ENCODE results near the gene SLC4A8.

SLC4A8 gene

DNA sequence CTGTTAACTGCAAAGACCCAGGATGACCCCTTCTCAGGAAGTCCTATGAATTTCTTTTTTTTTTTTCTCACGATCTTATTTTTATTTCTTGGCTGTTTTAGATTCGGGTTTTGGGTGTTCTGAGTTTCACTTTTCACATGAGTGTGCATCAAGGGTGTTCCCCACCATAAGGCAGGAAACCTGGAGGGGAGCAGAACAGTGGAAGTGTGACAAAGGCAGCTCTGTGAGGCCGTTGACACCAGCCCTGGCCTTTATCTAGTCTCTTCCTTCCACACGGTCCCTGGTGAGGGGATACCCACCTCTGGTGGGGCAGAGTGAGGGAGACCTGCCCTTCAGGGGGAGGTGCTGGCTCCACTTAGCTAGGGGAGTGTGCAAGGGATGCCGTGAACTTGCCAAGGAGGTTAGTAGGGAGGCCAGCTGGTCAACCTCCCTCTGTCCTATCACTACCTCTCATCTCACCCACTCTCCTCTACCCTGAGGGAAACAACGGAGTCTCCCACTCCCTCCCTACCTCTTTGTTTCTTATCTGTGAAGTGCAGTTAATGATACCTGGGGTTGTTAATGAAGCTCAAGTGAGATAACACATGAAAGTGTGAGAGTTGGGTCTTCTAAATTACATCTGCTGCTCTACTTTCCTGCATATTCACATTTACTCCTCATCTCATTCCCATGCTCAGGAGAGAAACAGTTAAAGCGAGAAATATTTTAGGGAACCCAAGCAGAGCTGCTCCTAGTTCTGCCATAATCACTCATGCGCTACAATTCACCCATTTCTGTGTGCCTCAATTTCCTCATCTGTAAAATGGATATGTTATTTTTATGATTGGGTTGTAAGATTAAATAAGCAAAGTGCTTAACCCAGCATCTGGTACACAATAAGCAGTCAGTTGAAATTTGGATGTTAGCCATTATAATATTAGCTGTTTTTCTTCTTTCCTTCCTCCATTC is 29.1 kb upstream of the SLC4A8 start:
- DNase-seq = no peak

GRCh38 chr12:51397670-51398069 is 27.0 kb upstream of the SLC4A8 start:
- no peak for DNase-seq

- DNase-seq = no peak
Observed at GRCh38 chr12:51399891-51400290, 24.7 kb upstream of the SLC4A8 start.

- no peak for DNase-seq
Observed at GRCh38 chr12:51401020-51401419, 23.6 kb upstream of the SLC4A8 start.

DNA sequence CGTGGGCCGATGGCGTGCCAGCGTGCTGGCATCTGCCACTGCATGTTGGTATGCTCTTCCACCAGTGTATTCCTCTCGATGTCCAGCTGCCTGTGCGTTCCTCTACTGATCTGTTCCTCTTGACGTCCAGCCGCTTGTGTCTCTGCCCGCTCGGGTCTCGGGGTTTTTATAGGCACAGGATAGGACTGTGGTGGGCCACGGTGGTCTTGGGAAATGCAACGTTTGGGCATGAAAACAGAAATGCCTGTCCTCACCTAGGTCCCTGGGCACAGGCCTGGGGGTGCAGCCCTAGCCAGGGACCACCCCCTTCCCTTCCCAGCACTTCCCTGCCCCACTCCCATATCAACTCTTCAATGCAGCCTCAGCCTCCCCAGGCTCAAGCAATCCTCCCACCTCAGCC is 23.1 kb upstream of the SLC4A8 start:
- no peak for DNase-seq

DNA sequence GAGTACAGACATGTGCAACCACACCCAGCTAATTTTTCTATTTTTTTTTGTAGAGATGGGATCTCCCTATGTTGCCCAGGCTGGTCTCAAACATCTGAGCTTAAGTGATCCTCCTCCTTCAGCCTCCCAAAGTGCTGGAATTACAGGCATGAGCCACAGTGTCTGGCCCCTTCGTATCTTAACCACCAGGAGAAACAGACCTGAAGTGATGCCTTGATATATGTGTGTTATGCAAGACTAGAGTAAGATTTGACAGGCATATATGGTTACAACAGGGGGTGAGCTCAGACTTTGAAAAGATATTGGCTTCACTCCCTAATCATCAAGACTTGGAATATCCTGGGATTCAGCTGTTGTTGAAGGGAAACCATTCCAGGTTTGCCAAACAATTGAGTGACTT is 22.7 kb upstream of the SLC4A8 start:
- no peak for DNase-seq

- DNase-seq = no peak
Observed at GRCh38 chr12:51403159-51403558, 21.5 kb upstream of the SLC4A8 start.

DNA sequence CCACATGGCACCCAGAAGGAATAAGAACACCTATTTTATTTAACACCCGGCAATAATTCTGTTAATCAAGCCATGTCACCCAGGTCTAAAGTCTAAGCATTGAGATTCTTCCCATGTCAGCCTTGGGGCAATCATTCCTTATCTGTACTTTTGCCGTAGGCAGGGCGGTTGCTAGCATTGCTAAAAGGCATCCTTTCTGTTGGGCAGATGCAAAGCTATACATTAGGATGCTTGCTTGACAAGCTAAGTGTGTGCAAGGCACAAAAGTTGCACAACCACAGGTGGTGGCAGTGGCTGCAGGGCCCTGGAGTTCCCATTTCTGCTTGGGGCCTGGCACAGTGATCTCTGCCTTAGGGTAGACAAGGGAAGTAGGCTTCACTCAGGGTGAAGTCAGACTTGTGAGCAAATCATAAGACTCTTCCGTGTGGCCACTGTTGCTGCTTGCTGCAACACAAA is 20.9 kb upstream of the SLC4A8 start:
- DNase-seq = no peak

GRCh38 chr12:51404627-51405026 is 20.0 kb upstream of the SLC4A8 start:
- no peak for DNase-seq

DNA sequence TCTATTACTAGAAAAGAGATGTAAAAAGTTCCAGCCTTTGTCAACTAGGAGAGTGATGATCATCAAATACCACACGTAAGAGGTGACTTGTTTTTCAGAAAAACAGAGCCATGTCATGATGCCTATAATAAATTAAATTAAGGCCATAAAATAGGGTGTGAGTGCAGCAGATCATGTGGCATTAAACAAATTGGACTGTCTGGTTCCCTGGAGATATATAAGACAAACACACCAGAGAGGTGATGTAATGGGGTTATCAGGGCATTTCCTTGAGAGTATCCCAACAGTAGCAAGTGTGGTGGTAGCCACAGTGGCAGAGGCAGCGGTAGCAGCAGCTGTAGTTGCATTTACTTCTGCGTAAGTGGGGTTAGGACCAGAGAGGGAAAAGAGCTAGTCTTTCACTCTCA is 18.8 kb upstream of the SLC4A8 start:
- DNase-seq = no peak

DNA sequence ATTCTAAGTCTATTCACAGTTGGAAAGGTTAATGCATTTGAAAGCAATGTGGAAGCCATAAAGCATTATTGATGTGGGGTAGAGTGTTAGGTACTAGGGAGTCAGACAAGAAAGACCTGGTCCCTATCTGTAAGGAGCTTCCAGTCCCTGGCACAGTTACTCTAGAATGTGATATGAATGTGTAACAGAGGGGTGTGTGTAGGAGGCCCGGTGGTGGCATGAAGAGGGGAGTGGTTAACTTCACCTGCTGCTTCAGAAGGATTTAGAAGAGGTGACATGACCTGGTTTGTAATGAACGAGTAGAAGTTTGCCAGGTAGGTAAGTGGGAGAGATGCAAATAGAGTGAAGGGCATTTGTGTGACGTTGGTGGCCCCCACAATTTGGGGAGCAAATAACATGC is 18.3 kb upstream of the SLC4A8 start:
- DNase-seq = no peak

- DNase-seq = no peak
Observed at GRCh38 chr12:51406859-51407258, 17.8 kb upstream of the SLC4A8 start.

DNA sequence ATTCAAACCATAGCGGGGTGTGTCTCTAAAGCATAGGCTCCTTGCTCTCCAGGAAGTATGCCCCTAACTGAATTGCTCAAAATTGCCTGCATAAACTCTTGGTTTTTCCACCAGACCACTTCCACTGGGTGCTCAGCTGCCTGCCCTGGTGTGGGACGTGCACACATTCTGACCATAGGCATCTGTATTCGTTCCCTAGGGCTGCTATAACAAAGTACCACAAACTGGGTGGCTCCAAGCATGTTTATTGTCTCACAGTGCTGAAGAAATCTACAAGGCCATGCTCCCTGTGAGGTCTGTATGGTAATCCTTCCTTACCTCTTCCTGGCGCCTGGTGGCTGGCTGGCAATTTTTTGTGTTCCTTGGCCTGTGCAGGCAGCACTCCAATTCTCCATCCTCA is 17.0 kb upstream of the SLC4A8 start:
- no peak for DNase-seq

- no peak for DNase-seq
Observed at GRCh38 chr12:51409846-51410245, 14.8 kb upstream of the SLC4A8 start.

DNA sequence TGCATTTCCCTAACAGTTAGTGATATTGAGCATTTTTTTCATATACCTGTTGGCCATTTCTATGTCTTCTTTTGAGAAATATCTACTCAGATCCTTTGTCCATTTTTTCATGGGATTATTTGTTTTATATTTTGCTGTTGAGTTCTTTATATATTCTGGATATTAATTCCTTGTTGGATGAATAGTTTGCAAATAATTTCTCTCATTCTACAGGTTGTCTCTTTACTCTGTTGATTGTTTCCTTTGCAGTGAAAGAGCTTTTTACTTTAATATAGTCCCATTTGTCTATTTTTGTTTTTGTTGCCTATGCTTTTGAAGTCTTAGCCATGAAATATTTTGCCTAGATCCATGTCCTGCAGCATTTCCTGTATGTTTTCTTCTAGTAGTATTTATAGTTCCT is 11.5 kb upstream of the SLC4A8 start:
- DNase-seq = no peak

- DNase-seq = no peak
Observed at GRCh38 chr12:51413791-51414190, 10.8 kb upstream of the SLC4A8 start.

DNA sequence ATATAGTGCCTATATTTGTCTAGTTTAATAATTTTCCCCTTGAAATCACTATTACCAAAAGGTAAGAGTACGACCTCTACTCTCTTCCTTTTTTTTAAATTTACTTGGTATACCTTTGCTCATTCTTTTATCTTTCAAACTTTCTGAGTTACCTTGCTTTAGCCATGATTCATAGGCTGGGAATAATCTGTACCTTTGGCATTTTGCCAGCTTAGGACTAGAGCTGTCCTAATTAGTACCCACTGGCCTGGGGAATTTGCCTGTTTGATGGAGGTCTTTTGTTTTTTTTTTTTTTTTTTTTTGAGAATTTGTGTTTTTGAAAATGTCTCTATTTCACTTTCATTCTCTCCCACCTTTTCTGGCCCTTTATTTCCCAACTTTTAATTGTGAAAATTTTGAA is 8.7 kb upstream of the SLC4A8 start:
- DNase-seq = no peak

- no peak for DNase-seq
Observed at GRCh38 chr12:51417826-51418225, 6.8 kb upstream of the SLC4A8 start.

- DNase-seq = no peak
Observed at GRCh38 chr12:51419425-51420193, 5.0 kb upstream of the SLC4A8 start.

DNA sequence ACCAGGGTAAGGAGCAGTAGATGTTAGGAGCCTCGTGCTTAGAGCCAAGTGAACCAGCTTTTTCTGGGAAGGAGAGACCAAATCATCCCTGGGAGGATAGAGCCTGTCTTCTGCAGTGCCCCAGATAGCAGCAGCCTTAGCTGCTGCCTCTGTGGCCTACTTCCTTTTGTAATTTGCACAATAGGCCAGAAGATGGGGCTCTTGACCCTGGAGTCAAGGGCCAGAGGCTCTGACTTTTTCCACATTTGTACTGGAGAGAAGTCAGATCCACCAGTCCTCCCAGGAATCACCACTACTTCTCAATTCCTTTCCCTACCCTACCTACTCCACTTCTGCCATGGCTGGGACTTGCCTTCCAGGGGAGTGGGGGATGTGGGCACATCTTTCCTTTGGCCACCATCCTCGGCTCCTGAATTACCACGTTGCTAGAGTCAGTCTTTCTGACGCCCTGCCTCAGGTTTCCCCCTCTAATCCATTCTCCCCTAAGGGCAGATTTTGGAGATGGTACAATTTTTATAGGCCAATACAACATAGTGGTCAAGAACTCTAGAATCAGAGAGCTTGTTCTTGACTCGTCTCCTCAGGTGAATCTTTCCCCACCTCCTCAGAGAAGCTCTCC is 3.3 kb upstream of the SLC4A8 start:
- DNase-seq = peak; percentile 2

DNA sequence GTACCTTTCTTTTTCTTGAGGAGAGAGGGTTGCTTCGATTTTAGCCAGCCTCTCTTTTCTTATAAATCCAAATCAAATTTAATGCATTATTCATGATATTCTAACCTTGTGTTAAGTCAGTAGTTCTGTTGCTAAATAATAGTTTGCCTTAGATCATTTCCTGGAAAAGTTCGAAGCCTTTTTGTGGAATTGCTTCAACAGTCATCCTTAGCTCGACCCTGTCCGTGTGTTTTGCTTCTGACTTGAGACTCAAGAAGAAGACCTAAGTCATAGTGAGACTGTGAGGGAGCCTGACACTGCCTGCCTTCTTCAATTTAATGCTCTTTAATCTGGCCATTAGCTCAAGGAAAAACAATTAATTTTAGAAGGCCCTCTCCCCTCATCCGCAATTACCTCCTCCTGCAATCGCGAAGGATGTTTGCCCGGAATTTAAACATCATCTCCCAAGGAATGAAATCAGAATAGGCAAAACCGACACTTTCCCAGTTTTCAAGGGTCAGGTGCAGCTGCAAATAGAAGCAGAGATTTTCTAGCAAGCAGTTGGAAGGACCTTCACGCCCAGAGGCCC is 453 bp upstream of the SLC4A8 start:
- DNase-seq = no peak

GRCh38 chr12:51428256-51428655 is 3.6 kb downstream of the SLC4A8 start:
- DNase-seq = no peak

DNA sequence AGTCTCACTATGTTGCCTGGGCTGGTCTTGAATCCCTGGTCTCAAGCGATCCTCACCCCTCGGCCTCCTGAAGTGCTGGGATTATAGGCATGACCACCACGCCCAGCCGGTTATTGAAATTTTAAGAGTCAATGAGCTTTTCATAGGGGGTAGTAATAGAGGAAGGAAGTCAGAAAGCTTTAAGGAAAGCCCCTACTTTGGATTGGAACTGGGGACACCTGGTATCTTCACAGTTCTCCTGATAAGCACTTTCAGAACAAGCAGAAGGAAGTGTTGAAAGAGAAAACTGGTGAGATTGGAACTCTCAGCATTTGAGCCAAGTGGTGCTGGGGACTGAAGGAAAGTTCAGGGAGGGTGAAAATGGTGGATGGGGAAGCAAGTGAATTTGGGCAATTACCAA is 5.1 kb downstream of the SLC4A8 start:
- no peak for DNase-seq

Data from NK-92 treated with Interleukin-12 subunit alpha and Interleukin-12 subunit beta, amount 100 ng/mL, for 24 hours (cell line).